Measurements from ENCODE around the gene HLTF. TPM values are rescaled to one million over a fixed set of nuclear protein-coding genes. Genes with fewer than 3 reads are reported as not detected.
A peak's percentile ranks its signal among the peaks of the same experiment; 100 is the strongest.

The HLTF gene
- total and polyA plus RNA-seq, 2 of the 4 experiments (the other 2 are of a cell fraction) = 12.6 to 39.1 TPM

DNA sequence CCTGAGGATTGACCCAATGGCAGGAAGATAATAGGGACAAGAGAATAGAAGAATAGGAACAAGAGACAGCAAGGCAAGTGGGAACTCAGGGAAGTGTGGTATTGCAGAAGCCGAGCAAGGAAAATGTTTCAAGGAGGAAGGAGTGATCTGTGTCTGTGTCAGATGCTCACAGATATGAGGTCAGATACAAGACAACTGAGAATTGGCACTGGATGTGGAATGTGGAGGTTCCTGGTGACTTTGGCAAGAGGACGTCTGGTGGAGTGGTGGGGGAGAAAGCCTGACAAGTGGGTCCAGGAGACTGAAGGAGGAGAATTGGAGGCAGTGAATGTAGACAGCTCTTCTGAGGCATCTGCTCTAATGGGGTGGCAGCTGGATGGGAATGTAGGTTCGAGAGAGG lies 70.9 kb downstream of the HLTF start:
- in situ Hi-C loops (cut with MboI; ENCODE audit: low sequenced_read_pairs) (no loop called here), intact Hi-C loops (cut with micrococcal nuclease) (loop anchor here (5.0 kb wide), 1 partner anchor 58 kb away; no protein-coding TSS in a partner anchor), dilution Hi-C loops (cut with HindIII; ENCODE audit: low sequenced_read_pairs, unreplicated experiment) (no loop called here)
- ChIA-PET POLR2A (ENCODE audit: unreplicated experiment) (interaction anchor here (0.6 kb wide), 1 partner anchor 28 kb away, joined by 3 read pairs; no protein-coding TSS in a partner anchor), CTCF (interaction anchor here (1.4 kb wide), 1 partner anchor 52 kb away, joined by 3 read pairs; no protein-coding TSS in a partner anchor)
- H2BK15ac ChIP-seq (ENCODE audit: low read depth, low read length) = peak overlapping the region; percentile 79; the same call in 2 of the 3 replicates
- peak overlapping the region; percentile 91 for H3K18ac ChIP-seq (ENCODE audit: low read depth, low read length)
- TF ChIP-seq MXI1 (IDR thresholded peaks at IDR 0.05; ENCODE audit: borderline replicate concordance, low read depth, low read length) = no peak
- TF ChIP-seq ELK1 (IDR thresholded peaks at IDR 0.05; ENCODE audit: borderline replicate concordance, low read depth, low read length) = no peak
- TF ChIP-seq USF2 (IDR thresholded peaks at IDR 0.05; ENCODE audit: low read depth, low read length) = no peak
- no peak for TF ChIP-seq CHD1 (IDR thresholded peaks at IDR 0.05; ENCODE audit: low read depth, low read length)
- no peak for TF ChIP-seq BHLHE40 (IDR thresholded peaks at IDR 0.05; ENCODE audit: low read depth, low read length)
- TF ChIP-seq MAZ (IDR thresholded peaks at IDR 0.05; ENCODE audit: borderline replicate concordance, low read depth, low read length) = no peak
- TF ChIP-seq POLR2A (IDR thresholded peaks at IDR 0.05; ENCODE audit: low read depth, low read length) = no peak
- TF ChIP-seq RAD21 (IDR thresholded peaks at IDR 0.05; ENCODE audit: low read length) = no peak
- TF ChIP-seq SMC3 (IDR thresholded peaks at IDR 0.05; ENCODE audit: low read depth, low read length) = no peak
- no peak for TF ChIP-seq CEBPB (IDR thresholded peaks at IDR 0.05; ENCODE audit: low read depth, low read length)
- no peak for TF ChIP-seq CTCF (conservative IDR thresholded peaks at IDR 0.05; ENCODE audit: low read depth, low read length)
- no peak for TF ChIP-seq NFE2L2 (IDR thresholded peaks at IDR 0.05; ENCODE audit: low read depth, low read length)
- no peak for TF ChIP-seq RCOR1 (IDR thresholded peaks at IDR 0.05; ENCODE audit: insufficient replicate concordance, low read length)
- TF ChIP-seq RFX5 (IDR thresholded peaks at IDR 0.05; ENCODE audit: low read depth, low read length) = no peak
- TF ChIP-seq MAFK (IDR thresholded peaks at IDR 0.05; ENCODE audit: low read depth, low read length) = no peak
- no peak for TF ChIP-seq FOS (IDR thresholded peaks at IDR 0.05; ENCODE audit: low read depth, low read length)
- DNase-seq (peak; percentile 44), ATAC-seq (ENCODE audit: low read depth) (no peak)
- peak overlapping the region; percentile 28 for H3K14ac ChIP-seq (replicated peaks; ENCODE audit: low read depth, low read length)
- no peak overlapping the region for H3K4me2 ChIP-seq (ENCODE audit: low read depth, low read length)
- BruUV-seq (replicated peaks) = no TSS peak
- H3K27ac ChIP-seq (ENCODE audit: insufficient read depth, low read length) = peak overlapping the region; percentile 68
- peak overlapping the region; percentile 62 for H2AK5ac ChIP-seq (ENCODE audit: low read depth, low read length)
- H3K9ac ChIP-seq (ENCODE audit: low read depth, low read length) = no peak overlapping the region
- peak overlapping the region; percentile 22 for H2AK9ac ChIP-seq (replicated peaks; ENCODE audit: low read depth, low read length, poor library complexity)
- peak overlapping the region; percentile 28; the same call in 1 of the 2 replicates for H3K23ac ChIP-seq (ENCODE audit: low read depth, low read length)
- 80% methylated on average over 3 of the region's 3 CpGs; no CpG with 5 or more reads in 1 of the 2 experiments for WGBS, 2 experiments (ENCODE audit: extremely low coverage in 2 of 2, insufficient read length in 1 of 2)
- peak overlapping the region; percentile 66 for H3K4ac ChIP-seq (ENCODE audit: low read depth, low read length)
- no peak overlapping the region for H3K4me3 ChIP-seq (ENCODE audit: insufficient read depth, low read depth, low read length)
- peak overlapping the region; percentile 68 for H4K5ac ChIP-seq (ENCODE audit: low read depth, low read length)
- peak overlapping the region; percentile 74 for H2BK5ac ChIP-seq (ENCODE audit: low read depth, low read length, poor library complexity, severe bottlenecking)
- H3K79me1 ChIP-seq (ENCODE audit: low read depth in 1 of 2, low read length in 2 of 2) = peaks cover 29 to 66% of the 10 kb centered on the region in 2 experiments
- no peak overlapping the region for H2AFZ ChIP-seq (replicated peaks; ENCODE audit: low read length, poor library complexity)
- H3K9me3 ChIP-seq (ENCODE audit: control insufficient read depth, insufficient read depth, low read length) = no peaks in the 10 kb centered on the region
- H4K20me1 ChIP-seq (ENCODE audit: insufficient read depth, low read length) = peaks cover 6% of the 10 kb centered on the region; the same call in 1 of the 2 replicates
- H3K56ac ChIP-seq (ENCODE audit: extremely low read depth, insufficient read depth, low read length) = peak overlapping the region; percentile 8; the same call in 1 of the 2 replicates
- no peaks in the 10 kb centered on the region for H3K27me3 ChIP-seq (ENCODE audit: control insufficient read depth, insufficient read depth, low read length)
- peaks cover 45% of the 10 kb centered on the region for H3K4me1 ChIP-seq (ENCODE audit: control insufficient read depth, insufficient read depth, low read length)
- peak overlapping the region in 1 of 2 experiments; percentile 78; a peak in 3 of 4 replicates for H4K8ac ChIP-seq (ENCODE audit: low read depth in 2 of 2, low read length in 2 of 2)
- peaks cover 41% of the 10 kb centered on the region for H3K9me1 ChIP-seq (ENCODE audit: insufficient read depth, low read length)
- H2BK120ac ChIP-seq (ENCODE audit: low read depth, low read length) = peak overlapping the region; percentile 64
- H3K36me3 ChIP-seq (ENCODE audit: control insufficient read depth, insufficient read depth, low read length) = peaks cover 15% of the 10 kb centered on the region
- H2BK20ac ChIP-seq (ENCODE audit: low read depth, low read length) = peak overlapping the region; percentile 82
- peak overlapping the region; percentile 58 for H4K91ac ChIP-seq (ENCODE audit: insufficient read depth, low read depth, low read length)

All from IMR-90 (cell line).